ENCODE results near the gene TMEM131.
"Not testable (repeated sequence)": the region's sequence is repeated elsewhere in the genome, so short reads cannot be mapped to it uniquely, and the experiment has no call there.

Gene TMEM131

DNA sequence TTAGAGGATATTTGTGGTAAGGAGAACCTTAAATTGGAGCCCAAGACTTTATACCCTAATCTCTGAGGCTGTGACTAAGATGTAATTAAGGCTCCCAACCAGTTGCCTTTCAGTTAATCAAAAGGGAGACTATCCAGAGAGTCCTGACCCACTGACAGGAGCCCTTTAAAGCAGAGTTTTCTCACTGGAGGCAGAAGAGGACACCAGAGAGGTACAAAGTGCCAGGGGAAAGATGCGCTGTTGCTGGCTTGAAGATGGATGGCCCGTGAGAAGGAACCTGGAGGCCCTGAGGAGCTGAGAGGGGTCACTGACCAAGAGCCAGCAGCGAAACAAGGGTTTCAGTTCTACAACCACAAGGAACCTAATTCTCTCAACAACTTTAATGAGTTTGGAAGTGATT lies 137.3 kb downstream of the TMEM131 start:
- no peak overlapping the region for H3K4me3 ChIP-seq (ENCODE audit: low read depth, low read length)
- TF ChIP-seq, protein P1, sequence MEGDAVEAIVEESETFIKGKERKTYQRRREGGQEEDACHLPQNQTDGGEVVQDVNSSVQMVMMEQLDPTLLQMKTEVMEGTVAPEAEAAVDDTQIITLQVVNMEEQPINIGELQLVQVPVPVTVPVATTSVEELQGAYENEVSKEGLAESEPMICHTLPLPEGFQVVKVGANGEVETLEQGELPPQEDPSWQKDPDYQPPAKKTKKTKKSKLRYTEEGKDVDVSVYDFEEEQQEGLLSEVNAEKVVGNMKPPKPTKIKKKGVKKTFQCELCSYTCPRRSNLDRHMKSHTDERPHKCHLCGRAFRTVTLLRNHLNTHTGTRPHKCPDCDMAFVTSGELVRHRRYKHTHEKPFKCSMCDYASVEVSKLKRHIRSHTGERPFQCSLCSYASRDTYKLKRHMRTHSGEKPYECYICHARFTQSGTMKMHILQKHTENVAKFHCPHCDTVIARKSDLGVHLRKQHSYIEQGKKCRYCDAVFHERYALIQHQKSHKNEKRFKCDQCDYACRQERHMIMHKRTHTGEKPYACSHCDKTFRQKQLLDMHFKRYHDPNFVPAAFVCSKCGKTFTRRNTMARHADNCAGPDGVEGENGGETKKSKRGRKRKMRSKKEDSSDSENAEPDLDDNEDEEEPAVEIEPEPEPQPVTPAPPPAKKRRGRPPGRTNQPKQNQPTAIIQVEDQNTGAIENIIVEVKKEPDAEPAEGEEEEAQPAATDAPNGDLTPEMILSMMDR (IDR thresholded peaks at IDR 0.05; ENCODE audit: borderline replicate concordance, insufficient read depth, low read depth, low read length) = no peak

DNA sequence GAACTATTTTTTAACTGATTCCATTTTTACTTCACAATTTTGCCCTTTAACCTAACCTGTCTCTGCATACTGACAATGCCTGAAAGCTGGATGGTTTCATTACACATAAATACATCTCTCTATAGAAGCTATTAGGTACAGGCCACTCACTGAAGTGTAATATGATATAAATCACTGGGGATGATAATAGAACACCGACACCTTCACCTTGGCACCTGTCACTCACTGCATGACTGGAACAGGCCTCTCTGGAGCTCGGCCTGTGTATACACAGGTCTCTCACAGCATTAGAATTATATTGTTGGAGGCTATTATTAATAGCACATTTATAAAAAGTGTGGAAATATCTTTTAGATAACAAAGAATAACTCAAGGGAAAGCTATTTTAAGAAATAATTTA lies 138.2 kb downstream of the TMEM131 start:
- TF ChIP-seq, protein P1 (IDR thresholded peaks at IDR 0.05; ENCODE audit: borderline replicate concordance, insufficient read depth, low read depth, low read length) = no peak
- H3K4me3 ChIP-seq (ENCODE audit: low read depth, low read length) = no peak overlapping the region

DNA sequence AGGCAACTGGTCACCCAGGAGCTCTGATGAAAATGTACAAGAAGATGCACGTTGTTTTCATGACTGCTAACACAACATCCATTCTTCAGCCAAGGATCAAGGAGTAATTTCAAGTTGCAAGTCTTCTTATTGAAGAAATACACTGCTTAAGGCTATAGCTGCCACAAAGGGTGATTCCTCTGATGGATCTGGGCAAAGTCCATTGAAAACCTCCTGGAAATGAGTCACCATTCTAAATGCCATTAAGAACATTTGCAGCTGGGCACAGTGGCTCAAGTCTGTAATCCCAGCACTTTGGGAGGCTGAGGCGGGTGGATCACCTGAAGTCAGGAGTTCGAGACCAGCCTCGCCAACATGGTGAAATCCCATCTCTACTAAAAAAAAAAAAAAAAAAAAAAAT lies 142.7 kb downstream of the TMEM131 start:
- not testable (repeated sequence) for H3K4me3 ChIP-seq (ENCODE audit: low read depth, low read length)

DNA sequence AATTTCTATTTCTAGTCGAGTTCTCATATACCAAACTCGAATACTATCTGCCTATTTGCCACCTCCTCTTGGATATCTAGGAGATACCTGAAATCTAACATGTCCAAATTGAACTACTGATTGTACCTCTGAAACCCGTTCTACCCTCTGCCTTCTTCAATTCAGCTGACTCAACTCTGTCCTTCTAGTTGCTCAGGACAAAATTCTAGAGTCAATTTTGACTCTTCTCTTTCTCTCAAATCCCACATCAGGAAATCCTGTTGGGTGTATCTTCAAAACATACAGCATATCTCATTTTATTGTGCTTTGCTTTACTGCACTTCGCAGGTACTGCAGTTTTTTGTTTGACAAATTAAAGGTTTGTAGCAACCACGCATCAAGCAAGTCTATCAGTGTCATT lies 144.6 kb downstream of the TMEM131 start:
- no peak overlapping the region for H3K4me3 ChIP-seq (ENCODE audit: low read depth, low read length)
- TF ChIP-seq, protein P1 (IDR thresholded peaks at IDR 0.05; ENCODE audit: borderline replicate concordance, insufficient read depth, low read depth, low read length) = no peak

DNA sequence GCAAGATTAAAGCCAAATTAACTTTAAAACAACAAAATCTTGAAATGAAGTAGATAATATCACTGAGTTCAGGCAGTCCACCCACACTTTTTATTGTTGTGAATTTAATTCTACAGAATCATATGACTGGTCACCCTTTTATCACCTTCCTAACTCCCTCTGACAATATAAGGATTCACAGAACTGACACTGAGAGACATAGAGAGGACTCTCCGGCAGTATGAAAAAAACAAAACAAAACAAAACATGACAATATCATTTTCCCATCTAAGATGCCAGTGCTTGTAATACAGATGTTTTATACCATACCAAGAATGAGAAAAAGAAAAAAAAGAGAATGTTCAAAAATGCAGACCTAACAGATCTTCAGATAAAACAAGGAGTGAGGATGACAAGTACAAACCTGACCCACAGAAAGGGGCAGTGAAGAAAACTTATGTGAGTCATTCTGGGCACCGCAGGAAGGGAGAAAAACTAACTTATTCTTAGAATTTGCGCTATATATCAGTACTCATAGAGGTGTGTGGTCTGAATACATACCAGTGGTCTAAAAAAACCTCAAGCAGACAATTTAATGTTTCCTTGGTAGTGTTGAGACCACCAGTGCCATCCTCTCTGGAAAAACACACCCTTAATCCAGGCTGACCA lies 145.7 kb downstream of the TMEM131 start:
- no peak overlapping the region for H3K4me3 ChIP-seq (ENCODE audit: low read depth, low read length)
- TF ChIP-seq, protein P1 (IDR thresholded peaks at IDR 0.05; ENCODE audit: borderline replicate concordance, insufficient read depth, low read depth, low read length) = no peak

DNA sequence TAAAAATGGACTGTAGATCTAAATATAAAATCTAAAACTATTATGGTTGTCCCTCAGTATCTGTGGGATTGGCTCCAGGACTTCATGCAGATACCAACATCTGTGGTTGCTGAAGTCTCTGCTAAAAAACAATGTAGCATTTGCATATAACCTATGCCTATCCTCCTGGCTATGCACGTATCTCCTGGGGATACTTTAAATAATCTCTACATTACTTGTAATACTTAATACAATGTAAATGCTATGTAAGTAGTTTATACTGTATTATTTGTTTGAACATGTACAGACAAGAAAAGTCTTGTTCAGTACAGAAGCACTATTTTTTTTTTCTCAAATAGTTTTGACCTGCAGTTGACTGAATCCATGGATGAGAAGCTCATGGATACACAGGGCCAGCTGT lies 147.4 kb downstream of the TMEM131 start:
- no peak overlapping the region for H3K4me3 ChIP-seq (ENCODE audit: low read depth, low read length)
- TF ChIP-seq, protein P1 (IDR thresholded peaks at IDR 0.05; ENCODE audit: borderline replicate concordance, insufficient read depth, low read depth, low read length) = no peak

DNA sequence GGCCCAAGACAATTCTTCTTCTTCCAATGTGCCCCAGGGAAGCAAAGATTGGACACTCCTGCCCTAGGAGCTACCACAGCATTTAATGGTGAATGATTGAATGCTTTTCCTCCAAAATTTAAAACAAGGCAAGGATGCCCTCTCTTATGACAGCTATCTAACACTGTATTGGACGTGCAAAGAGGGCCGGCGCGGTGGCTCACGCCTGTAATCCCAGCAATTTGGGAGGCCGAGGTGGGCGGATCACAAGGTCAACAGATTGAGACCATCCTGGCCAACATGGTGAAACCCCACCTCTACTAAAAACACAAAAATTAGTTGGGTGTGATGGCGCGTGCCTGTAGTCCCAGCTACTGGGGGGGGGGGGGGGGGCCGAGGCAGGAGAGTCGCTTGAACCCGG lies 149.0 kb downstream of the TMEM131 start:
- not testable (repeated sequence) for H3K4me3 ChIP-seq (ENCODE audit: low read depth, low read length)

DNA sequence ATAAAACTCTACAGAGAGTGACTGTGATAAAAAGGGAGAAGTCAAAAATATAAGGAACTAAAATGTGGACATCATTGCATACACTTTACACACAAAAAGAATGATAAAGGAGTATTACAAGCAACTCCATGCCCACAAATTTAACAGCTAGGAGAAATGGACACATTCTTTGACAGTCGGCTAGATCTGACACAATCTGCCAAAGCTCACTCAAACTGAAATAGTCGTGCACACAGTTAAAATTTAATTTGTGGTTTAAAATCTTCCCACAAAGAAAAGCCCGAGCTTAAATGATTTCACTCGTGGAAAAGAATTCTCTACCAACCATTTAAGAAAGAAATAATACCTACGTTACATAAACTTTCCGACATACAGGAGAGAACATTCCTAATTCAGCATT lies 149.9 kb downstream of the TMEM131 start:
- TF ChIP-seq, protein P1 (IDR thresholded peaks at IDR 0.05; ENCODE audit: borderline replicate concordance, insufficient read depth, low read depth, low read length) = no peak
- no peak overlapping the region for H3K4me3 ChIP-seq (ENCODE audit: low read depth, low read length)
